Progenitor cell of endocrine pancreas (in vitro differentiated cells): ENCODE data around the gene PTTG1IP. TPM values are rescaled to one million over a fixed set of nuclear protein-coding genes. Genes with fewer than 3 reads are reported as not detected.

Experiments
- DNase-seq: peaks from one replicate; pipeline ENCODE4 v3.0.0; 2021; ENCODE audit warnings: low spot score; ENCODE audit not compliant: unreplicated experiment
- H3K27ac Mint-ChIP-seq: 2 replicates; pipeline ENCODE4 v1.8.0; 2021; ENCODE audit warnings: mild to moderate bottlenecking, moderate library complexity, mixed read lengths
- H3K27me3 Mint-ChIP-seq: 2 replicates; pipeline ENCODE4 v1.8.0; 2021; ENCODE audit warnings: mixed read lengths
- H3K36me3 Mint-ChIP-seq: 2 replicates; pipeline ENCODE4 v1.8.0; 2022; ENCODE audit warnings: mixed read lengths; ENCODE audit not compliant: insufficient read depth
- H3K4me1 Mint-ChIP-seq: 2 replicates; pipeline ENCODE4 v1.8.0; 2021; ENCODE audit warnings: low read depth, mixed read lengths
- H3K4me3 Mint-ChIP-seq: 2 replicates; pipeline ENCODE4 v1.8.0; 2021; ENCODE audit warnings: low read depth, mild to moderate bottlenecking, moderate library complexity, mixed read lengths
- H3K9me3 Mint-ChIP-seq: 2 replicates; pipeline ENCODE4 v1.8.0; 2021; ENCODE audit warnings: low read depth, mixed read lengths
- CTCF ChIP-seq: fragments of 200-600 bp; sonication (generic); IDR thresholded peaks from one replicate; pipeline ENCODE4 v1.5.0; 2021; ENCODE audit warnings: antibody characterized with exemption, mild to moderate bottlenecking; ENCODE audit not compliant: unreplicated experiment
- total RNA-seq: library from RNA; stranded (reverse); gene quantifications from 2 replicates; pipeline ENCODE4 v1.2.1, GENCODE V29; 2021

The PTTG1IP gene
- total RNA-seq, 1 donor from 2014 or later = 221 TPM

DNA sequence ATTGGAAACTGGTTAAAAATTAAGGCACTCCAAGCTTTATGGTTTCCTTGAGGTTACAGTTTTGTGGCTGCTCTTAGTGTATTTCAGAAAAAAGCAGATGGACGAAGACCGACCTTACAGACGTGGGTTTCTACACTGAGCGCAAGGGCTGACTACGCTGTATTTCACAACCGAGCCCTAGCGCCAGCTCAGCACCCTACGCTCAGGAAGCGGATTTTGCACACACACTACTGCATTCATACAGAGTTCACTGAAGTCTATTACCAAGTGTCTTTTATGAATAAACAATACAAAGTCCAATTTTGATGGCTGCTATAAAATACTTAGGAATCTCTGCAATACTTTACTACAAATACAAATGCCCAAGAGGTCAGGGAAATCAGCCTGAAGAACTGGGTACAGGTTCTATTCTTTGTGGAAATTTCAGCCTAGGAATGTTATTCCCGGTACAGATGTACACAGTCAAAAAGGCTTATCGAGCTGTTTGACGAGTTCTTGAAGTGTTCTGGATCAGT lies 23.8 kb downstream of the PTTG1IP start:
- no peaks in the 10 kb centered on the region for H3K9me3 Mint-ChIP-seq
- peaks cover 23% of the 10 kb centered on the region for H3K36me3 Mint-ChIP-seq
- TF ChIP-seq CTCF = no peak
- peaks cover under 1% of the 10 kb centered on the region for H3K27me3 Mint-ChIP-seq
- no peak for DNase-seq
- H3K4me1 Mint-ChIP-seq = peaks cover 14% of the 10 kb centered on the region
- no peak overlapping the region for H3K4me3 Mint-ChIP-seq
- no peak overlapping the region for H3K27ac Mint-ChIP-seq

DNA sequence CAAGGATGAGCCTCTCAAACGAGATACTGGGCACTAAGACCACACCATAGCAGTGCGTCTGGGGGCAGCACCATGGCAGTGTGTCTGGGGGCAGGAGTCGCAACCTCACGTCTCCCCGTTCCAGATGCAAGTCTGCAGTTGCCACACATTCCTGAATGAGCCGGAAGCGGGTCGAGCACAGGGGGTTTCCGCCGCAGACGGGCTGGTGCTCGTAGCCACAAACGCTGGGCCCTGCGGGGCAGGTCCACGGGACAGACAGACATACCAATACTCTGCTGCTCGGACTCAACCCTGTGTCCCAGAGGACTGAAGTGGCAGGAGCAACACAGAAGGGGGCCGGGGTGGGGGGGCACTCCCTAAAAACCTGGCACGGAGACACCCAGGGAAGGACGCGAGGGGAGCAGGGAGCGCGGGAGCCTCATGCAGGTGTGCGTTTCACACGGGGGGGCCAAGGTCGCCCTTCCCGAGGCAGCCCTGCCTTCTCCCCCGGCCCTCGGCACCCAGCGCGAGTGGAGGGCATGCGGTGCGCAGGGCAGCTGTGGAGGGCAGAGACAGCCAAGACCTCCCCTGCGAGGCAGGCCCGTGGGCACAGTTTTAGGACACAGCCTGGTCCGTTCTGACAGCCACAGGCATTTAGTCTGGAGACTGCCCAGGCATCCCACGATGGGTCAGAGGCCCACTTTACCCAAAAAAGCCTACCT lies 24.5 kb downstream of the PTTG1IP start:
- H3K27ac Mint-ChIP-seq = no peak overlapping the region
- no peak for DNase-seq
- peaks cover 6% of the 10 kb centered on the region for H3K27me3 Mint-ChIP-seq
- peaks cover 18% of the 10 kb centered on the region for H3K36me3 Mint-ChIP-seq
- no peak for TF ChIP-seq CTCF
- no peaks in the 10 kb centered on the region for H3K9me3 Mint-ChIP-seq
- no peak overlapping the region for H3K4me3 Mint-ChIP-seq
- H3K4me1 Mint-ChIP-seq = peaks cover 14% of the 10 kb centered on the region

DNA sequence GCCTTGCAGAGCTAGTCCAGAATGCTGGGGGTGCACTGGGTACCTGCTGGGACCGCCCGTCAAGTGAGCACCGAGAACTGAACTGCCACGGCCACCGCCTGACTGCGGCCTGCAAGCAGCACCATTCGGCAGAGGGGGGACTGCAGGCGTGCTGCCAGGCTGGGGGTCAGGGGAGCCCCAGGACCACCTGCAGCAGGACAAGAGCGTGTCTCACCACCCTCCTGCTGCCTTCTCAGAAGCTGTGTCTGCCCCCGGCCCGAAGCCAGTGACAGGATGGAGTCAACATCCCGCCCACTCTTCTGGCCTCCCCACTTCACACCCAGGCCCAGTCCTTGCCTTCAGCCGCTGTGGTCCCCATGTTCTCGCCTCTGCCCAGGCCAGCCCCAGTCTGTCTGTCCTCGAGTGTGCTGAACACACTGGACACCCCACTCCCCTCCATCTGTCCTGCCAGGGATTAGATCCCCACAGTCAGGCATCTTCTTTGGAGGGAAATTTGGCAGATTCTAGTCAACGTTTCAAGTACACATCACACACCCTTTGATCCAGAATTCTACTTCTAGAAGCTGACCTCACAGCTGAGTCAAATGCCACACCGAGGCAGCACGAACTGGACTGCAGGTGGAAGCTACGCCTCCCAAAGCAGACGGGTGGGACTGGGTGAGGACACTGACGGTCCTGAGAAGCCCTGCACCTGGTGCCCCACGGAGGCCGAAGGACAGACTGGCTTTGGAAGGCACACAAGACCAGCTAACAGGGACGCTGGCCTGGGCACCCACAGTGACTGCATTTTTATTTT lies 26.0 kb downstream of the PTTG1IP start:
- H3K9me3 Mint-ChIP-seq = no peaks in the 10 kb centered on the region
- peaks cover 14% of the 10 kb centered on the region for H3K36me3 Mint-ChIP-seq
- no peak for TF ChIP-seq CTCF
- H3K27ac Mint-ChIP-seq = no peak overlapping the region
- peaks cover 6% of the 10 kb centered on the region for H3K4me1 Mint-ChIP-seq
- H3K4me3 Mint-ChIP-seq = no peak overlapping the region
- peaks cover 8% of the 10 kb centered on the region for H3K27me3 Mint-ChIP-seq
- DNase-seq = no peak

GRCh38 chr21:44846485-44847260 lies 26.8 kb downstream of the PTTG1IP start:
- Mint-ChIP-seq H3K27me3 (peaks cover 14% of the 10 kb centered on the region), H3K27ac (no peak overlapping the region), H3K4me1 (peaks cover 6% of the 10 kb centered on the region), H3K4me3 (no peak overlapping the region), H3K9me3 (no peaks in the 10 kb centered on the region), H3K36me3 (peaks cover 12% of the 10 kb centered on the region)
- TF ChIP-seq CTCF = no peak
- no peak for DNase-seq

GRCh38 chr21:44846224-44846484 lies 27.3 kb downstream of the PTTG1IP start:
- peaks cover 6% of the 10 kb centered on the region for H3K4me1 Mint-ChIP-seq
- DNase-seq = no peak
- H3K27ac Mint-ChIP-seq = no peak overlapping the region
- H3K36me3 Mint-ChIP-seq = peaks cover 12% of the 10 kb centered on the region
- no peaks in the 10 kb centered on the region for H3K9me3 Mint-ChIP-seq
- H3K4me3 Mint-ChIP-seq = peak overlapping the region; percentile 48
- peaks cover 18% of the 10 kb centered on the region for H3K27me3 Mint-ChIP-seq
- TF ChIP-seq CTCF = no peak
